ENCODE results near the gene ACSL5.

ACSL5 gene

DNA sequence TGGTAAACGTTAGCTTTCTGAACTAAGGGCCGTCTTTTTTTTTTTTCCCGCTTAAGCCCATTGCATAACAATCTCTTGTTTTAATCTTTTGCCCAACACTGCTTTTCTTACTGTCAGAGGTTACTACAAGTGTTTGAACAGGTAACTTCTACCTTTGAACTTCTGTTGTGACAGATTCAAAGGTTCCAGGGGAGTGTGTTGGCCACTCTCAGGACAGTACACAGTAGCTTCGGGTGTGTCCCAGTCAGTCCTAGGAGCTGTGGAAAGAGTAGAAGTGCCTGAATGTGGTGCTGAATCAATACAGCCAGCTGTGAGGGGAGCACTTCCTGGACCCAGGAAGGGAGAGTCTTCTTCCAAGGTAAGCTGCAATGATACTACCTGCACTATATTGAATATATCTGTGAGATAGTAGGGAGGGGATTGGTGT lies at the start of gene ACSL5:
Gene ACSL5 (plus strand): TSS at position 205 of the 427 bp plus-strand sequence. CDS start 20,831 bp downstream, outside the sequence.
- TF ChIP-seq ZFX (IDR thresholded peaks at IDR 0.05), result no peak
- TF ChIP-seq, protein P1, sequence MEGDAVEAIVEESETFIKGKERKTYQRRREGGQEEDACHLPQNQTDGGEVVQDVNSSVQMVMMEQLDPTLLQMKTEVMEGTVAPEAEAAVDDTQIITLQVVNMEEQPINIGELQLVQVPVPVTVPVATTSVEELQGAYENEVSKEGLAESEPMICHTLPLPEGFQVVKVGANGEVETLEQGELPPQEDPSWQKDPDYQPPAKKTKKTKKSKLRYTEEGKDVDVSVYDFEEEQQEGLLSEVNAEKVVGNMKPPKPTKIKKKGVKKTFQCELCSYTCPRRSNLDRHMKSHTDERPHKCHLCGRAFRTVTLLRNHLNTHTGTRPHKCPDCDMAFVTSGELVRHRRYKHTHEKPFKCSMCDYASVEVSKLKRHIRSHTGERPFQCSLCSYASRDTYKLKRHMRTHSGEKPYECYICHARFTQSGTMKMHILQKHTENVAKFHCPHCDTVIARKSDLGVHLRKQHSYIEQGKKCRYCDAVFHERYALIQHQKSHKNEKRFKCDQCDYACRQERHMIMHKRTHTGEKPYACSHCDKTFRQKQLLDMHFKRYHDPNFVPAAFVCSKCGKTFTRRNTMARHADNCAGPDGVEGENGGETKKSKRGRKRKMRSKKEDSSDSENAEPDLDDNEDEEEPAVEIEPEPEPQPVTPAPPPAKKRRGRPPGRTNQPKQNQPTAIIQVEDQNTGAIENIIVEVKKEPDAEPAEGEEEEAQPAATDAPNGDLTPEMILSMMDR (conservative IDR thresholded peaks at IDR 0.05), result no peak
- H3K27ac ChIP-seq, result no peak within 1 kb of the TSS

GRCh38 chr10:112327678-112328077 lies 46.2 kb upstream of the ACSL5 start:
- no peak overlapping the region for H3K27ac ChIP-seq
- TF ChIP-seq, protein P1 (conservative IDR thresholded peaks at IDR 0.05), result no peak
- no peak for TF ChIP-seq ZFX (IDR thresholded peaks at IDR 0.05)

DNA sequence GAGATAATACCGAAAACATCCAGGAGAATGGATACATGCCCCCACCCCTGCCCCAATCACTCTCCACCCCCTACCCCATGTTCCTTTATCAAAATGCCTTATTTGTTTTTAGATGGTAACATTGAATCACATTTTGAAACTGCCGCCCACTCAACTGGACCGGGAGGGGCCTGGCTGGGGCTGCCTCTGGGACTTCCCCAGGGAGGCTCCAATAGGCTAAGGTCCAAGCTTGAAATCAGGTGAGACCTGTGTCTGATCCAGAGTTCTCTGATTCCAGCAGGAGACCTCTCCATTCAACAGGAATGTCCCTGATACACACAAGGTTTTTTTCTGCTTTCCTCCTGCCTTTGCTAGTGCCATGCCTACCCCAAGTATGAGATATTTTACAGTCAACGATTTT lies 43.8 kb upstream of the ACSL5 start:
- TF ChIP-seq, protein P1 (conservative IDR thresholded peaks at IDR 0.05), result no peak
- TF ChIP-seq ZFX (IDR thresholded peaks at IDR 0.05), result no peak
- H3K27ac ChIP-seq, result peak overlapping the region; percentile 74

GRCh38 chr10:112330607-112331160 lies 43.2 kb upstream of the ACSL5 start:
- peak overlapping the region; percentile 74 for H3K27ac ChIP-seq
- no peak for TF ChIP-seq ZFX (IDR thresholded peaks at IDR 0.05)
- TF ChIP-seq, protein P1 (conservative IDR thresholded peaks at IDR 0.05), result no peak

DNA sequence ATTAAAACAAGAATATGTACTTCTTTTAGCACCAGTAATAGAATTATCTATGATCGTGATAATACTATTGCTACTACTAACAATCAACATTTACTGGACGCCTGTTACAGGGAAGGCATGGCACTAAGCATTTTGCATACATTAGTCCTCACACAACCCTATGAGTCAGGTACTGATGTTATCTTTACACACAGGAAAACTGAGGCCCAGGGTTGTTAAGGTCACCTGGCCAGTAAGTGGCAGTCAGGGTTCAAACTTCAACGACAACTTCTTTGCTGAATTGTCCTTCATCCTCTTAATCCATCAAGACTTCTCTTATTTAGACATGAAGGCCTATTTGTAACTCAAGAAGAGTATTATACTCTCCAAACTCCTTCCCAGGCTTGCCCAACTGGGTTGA lies 41.9 kb upstream of the ACSL5 start:
- peak overlapping the region; percentile 57; the same call in 1 of the 2 replicates for H3K27ac ChIP-seq
- no peak for TF ChIP-seq ZFX (IDR thresholded peaks at IDR 0.05)
- TF ChIP-seq, protein P1 (conservative IDR thresholded peaks at IDR 0.05), result no peak

- TF ChIP-seq, protein P1 (conservative IDR thresholded peaks at IDR 0.05), result no peak
- no peak for TF ChIP-seq ZFX (IDR thresholded peaks at IDR 0.05)
- peak overlapping the region; percentile 57; the same call in 1 of the 2 replicates for H3K27ac ChIP-seq
Measured at GRCh38 chr10:112332509-112333228, 41.2 kb upstream of the ACSL5 start.

DNA sequence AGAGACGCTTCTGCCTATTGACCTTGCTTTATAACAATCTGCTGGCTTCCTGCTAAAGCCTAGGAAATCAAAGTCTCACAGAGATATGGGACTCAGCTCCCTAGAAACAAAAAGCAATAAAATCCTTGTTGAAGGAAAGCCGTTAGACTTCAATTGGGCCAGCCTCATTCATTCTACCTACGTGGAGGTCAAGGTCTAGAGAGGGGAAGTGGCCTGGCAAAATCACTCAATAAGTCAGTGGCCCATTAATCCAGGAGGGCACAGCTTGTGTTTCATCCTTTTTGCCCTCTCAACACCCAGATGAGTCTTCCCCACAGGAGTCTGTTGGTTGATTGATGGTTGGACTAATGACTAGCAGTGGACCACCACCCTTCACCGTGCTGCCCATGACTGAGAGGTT lies 40.5 kb upstream of the ACSL5 start:
- TF ChIP-seq, protein P1 (conservative IDR thresholded peaks at IDR 0.05), result no peak
- TF ChIP-seq ZFX (IDR thresholded peaks at IDR 0.05), result no peak
- peak overlapping the region; percentile 57; the same call in 1 of the 2 replicates for H3K27ac ChIP-seq
